Measurements from ENCODE around the gene CNTN4. TPM values are rescaled to one million over a fixed set of nuclear protein-coding genes. Genes with fewer than 3 reads are reported as not detected.

CNTN4 gene
- total and polyA plus RNA-seq, 4 donors, result 1.2 to 3.8 (median 2.6) TPM

DNA sequence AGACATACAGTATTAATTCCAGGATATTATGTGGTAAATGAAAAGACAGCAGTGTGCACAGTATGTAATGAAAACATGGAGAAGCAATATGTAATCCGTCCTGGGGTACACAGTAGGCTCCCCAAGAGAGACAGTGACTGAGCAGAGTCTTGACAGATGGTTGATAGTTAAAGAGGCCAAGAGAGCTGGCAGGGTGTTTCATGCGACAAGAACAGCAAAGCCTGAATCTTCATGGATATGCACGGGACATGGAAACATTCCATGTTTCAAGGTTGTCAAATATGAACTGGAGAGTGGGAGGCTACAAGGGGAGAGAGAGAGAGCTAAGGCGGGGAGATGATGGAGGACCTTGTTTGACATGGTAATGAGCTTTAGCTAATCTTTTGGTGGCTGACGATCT, 673.1 kb downstream of the CNTN4 start:
- H3K27ac ChIP-seq (ENCODE audit: low read depth in 1 of 2, low read length in 2 of 2), result no peak overlapping the region
- H3K9ac ChIP-seq (ENCODE audit: low read depth in 1 of 2, low read length in 2 of 2), result no peak overlapping the region
- H3K4me3 ChIP-seq (ENCODE audit: low read depth in 1 of 3, low read length in 3 of 3), result no peak overlapping the region
- peaks cover 0 to 3% (median 0%) of the 10 kb centered on the region in 4 donors for H3K4me1 ChIP-seq (ENCODE audit: control insufficient read depth in 4 of 4, insufficient read depth in 4 of 4, low read length in 3 of 4)
- TF ChIP-seq, protein P1, sequence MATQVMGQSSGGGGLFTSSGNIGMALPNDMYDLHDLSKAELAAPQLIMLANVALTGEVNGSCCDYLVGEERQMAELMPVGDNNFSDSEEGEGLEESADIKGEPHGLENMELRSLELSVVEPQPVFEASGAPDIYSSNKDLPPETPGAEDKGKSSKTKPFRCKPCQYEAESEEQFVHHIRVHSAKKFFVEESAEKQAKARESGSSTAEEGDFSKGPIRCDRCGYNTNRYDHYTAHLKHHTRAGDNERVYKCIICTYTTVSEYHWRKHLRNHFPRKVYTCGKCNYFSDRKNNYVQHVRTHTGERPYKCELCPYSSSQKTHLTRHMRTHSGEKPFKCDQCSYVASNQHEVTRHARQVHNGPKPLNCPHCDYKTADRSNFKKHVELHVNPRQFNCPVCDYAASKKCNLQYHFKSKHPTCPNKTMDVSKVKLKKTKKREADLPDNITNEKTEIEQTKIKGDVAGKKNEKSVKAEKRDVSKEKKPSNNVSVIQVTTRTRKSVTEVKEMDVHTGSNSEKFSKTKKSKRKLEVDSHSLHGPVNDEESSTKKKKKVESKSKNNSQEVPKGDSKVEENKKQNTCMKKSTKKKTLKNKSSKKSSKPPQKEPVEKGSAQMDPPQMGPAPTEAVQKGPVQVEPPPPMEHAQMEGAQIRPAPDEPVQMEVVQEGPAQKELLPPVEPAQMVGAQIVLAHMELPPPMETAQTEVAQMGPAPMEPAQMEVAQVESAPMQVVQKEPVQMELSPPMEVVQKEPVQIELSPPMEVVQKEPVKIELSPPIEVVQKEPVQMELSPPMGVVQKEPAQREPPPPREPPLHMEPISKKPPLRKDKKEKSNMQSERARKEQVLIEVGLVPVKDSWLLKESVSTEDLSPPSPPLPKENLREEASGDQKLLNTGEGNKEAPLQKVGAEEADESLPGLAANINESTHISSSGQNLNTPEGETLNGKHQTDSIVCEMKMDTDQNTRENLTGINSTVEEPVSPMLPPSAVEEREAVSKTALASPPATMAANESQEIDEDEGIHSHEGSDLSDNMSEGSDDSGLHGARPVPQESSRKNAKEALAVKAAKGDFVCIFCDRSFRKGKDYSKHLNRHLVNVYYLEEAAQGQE (IDR thresholded peaks at IDR 0.05), result no peak
- TF ChIP-seq TAF1 (conservative IDR thresholded peaks at IDR 0.05) (no peak), RXRA (IDR thresholded peaks at IDR 0.05) (no peak), EGR1 (IDR thresholded peaks at IDR 0.05; ENCODE audit: low read depth in 2 of 2) (no peak), JUND (IDR thresholded peaks at IDR 0.05) (no peak), NR2F2 (IDR thresholded peaks at IDR 0.05) (no peak), FOXA1 (IDR thresholded peaks at IDR 0.05) (no peak), GABPA (IDR thresholded peaks at IDR 0.05 in 1 of 2, conservative IDR thresholded peaks at IDR 0.05 in 1 of 2) (no peak)
- 73% methylated on average over 5 of the region's 5 CpGs for WGBS
- H3K36me3 ChIP-seq (ENCODE audit: control insufficient read depth in 4 of 4, insufficient read depth in 3 of 4, low read depth in 1 of 4, low read length in 3 of 4), result no peaks in the 10 kb centered on the region
- H3K27me3 ChIP-seq (ENCODE audit: control insufficient read depth in 4 of 4, insufficient read depth in 4 of 4, low read length in 3 of 4), result no peaks in the 10 kb centered on the region
- DNase-seq (ENCODE audit: low spot score), result no peak
- H3K9me3 ChIP-seq (ENCODE audit: control insufficient read depth in 4 of 4, low read length in 3 of 4), result no peaks in the 10 kb centered on the region

DNA sequence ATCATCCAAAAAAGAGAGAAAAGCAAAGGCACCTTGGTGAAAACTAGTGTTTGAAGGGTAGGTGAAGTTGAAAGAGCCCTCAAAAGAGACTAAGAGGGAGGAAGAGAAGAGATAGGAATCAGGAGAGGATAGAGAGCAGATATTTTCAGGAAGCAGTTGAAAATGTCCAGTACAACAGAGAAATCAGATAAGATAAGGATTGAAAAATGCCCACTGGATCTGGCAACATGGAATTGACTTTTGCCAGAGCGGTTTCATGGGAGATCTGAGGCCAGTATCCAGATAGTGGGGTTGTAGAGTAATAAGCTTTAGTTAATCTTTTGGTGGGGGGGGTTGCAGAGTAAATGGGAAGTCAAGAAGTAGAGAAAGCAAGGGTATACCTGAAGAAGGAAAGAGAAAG, 674.1 kb downstream of the CNTN4 start:
- no peak overlapping the region for H3K9ac ChIP-seq (ENCODE audit: low read depth in 1 of 2, low read length in 2 of 2)
- 71% methylated on average over 1 of the region's 1 CpG for WGBS
- H3K9me3 ChIP-seq (ENCODE audit: control insufficient read depth in 4 of 4, low read length in 3 of 4), result no peaks in the 10 kb centered on the region
- H3K36me3 ChIP-seq (ENCODE audit: control insufficient read depth in 4 of 4, insufficient read depth in 3 of 4, low read depth in 1 of 4, low read length in 3 of 4), result no peaks in the 10 kb centered on the region
- no peak overlapping the region for H3K4me3 ChIP-seq (ENCODE audit: low read depth in 1 of 3, low read length in 3 of 3)
- H3K27ac ChIP-seq (ENCODE audit: low read depth in 1 of 2, low read length in 2 of 2), result no peak overlapping the region
- H3K27me3 ChIP-seq (ENCODE audit: control insufficient read depth in 4 of 4, insufficient read depth in 4 of 4, low read length in 3 of 4), result no peaks in the 10 kb centered on the region
- TF ChIP-seq, protein P1 (IDR thresholded peaks at IDR 0.05), result no peak
- TF ChIP-seq HNF4G (IDR thresholded peaks at IDR 0.05) (no peak), NR2F2 (IDR thresholded peaks at IDR 0.05) (no peak), FOXA2 (IDR thresholded peaks at IDR 0.05) (no peak), YY1 (IDR thresholded peaks at IDR 0.05) (no peak), RXRA (IDR thresholded peaks at IDR 0.05) (no peak), RAD21 (IDR thresholded peaks at IDR 0.05) (no peak), JUND (IDR thresholded peaks at IDR 0.05) (no peak), SP1 (IDR thresholded peaks at IDR 0.05) (no peak), GABPA (IDR thresholded peaks at IDR 0.05 in 1 of 2, conservative IDR thresholded peaks at IDR 0.05 in 1 of 2) (no peak)
- TF ChIP-seq, protein P2, sequence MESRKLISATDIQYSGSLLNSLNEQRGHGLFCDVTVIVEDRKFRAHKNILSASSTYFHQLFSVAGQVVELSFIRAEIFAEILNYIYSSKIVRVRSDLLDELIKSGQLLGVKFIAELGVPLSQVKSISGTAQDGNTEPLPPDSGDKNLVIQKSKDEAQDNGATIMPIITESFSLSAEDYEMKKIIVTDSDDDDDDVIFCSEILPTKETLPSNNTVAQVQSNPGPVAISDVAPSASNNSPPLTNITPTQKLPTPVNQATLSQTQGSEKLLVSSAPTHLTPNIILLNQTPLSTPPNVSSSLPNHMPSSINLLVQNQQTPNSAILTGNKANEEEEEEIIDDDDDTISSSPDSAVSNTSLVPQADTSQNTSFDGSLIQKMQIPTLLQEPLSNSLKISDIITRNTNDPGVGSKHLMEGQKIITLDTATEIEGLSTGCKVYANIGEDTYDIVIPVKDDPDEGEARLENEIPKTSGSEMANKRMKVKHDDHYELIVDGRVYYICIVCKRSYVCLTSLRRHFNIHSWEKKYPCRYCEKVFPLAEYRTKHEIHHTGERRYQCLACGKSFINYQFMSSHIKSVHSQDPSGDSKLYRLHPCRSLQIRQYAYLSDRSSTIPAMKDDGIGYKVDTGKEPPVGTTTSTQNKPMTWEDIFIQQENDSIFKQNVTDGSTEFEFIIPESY (IDR thresholded peaks at IDR 0.05), result no peak
- TF ChIP-seq, protein P3, sequence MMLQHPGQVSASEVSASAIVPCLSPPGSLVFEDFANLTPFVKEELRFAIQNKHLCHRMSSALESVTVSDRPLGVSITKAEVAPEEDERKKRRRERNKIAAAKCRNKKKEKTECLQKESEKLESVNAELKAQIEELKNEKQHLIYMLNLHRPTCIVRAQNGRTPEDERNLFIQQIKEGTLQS (IDR thresholded peaks at IDR 0.05), result no peak
- TF ChIP-seq, protein P4, sequence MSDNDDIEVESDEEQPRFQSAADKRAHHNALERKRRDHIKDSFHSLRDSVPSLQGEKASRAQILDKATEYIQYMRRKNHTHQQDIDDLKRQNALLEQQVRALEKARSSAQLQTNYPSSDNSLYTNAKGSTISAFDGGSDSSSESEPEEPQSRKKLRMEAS (IDR thresholded peaks at IDR 0.05), result no peak
- TF ChIP-seq, protein P5, sequence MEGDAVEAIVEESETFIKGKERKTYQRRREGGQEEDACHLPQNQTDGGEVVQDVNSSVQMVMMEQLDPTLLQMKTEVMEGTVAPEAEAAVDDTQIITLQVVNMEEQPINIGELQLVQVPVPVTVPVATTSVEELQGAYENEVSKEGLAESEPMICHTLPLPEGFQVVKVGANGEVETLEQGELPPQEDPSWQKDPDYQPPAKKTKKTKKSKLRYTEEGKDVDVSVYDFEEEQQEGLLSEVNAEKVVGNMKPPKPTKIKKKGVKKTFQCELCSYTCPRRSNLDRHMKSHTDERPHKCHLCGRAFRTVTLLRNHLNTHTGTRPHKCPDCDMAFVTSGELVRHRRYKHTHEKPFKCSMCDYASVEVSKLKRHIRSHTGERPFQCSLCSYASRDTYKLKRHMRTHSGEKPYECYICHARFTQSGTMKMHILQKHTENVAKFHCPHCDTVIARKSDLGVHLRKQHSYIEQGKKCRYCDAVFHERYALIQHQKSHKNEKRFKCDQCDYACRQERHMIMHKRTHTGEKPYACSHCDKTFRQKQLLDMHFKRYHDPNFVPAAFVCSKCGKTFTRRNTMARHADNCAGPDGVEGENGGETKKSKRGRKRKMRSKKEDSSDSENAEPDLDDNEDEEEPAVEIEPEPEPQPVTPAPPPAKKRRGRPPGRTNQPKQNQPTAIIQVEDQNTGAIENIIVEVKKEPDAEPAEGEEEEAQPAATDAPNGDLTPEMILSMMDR (IDR thresholded peaks at IDR 0.05; ENCODE audit: low read depth, low read length, missing input control), result no peak
- DNase-seq (ENCODE audit: low spot score), result no peak
- peaks cover 0 to 3% (median 0%) of the 10 kb centered on the region in 4 donors for H3K4me1 ChIP-seq (ENCODE audit: control insufficient read depth in 4 of 4, insufficient read depth in 4 of 4, low read length in 3 of 4)

All from liver (tissue), 9 donors.